ELR (cell line): ENCODE results near the gene CFAP299.

Experiments
- DNase-seq: peaks from one replicate; pipeline ENCODE4 v3.0.0-alpha.2; 2015; ENCODE audit warnings: low read depth

Gene CFAP299

GRCh38 chr4:80926891-80927290 is 591.4 kb downstream of the CFAP299 start:
- DNase-seq: no peak

- DNase-seq: no peak
These were observed 591.9 kb downstream of the CFAP299 start for GRCh38 chr4:80927420-80927819.

- DNase-seq: no peak
These were observed 596.1 kb downstream of the CFAP299 start for GRCh38 chr4:80931631-80932081.

GRCh38 chr4:80948141-80948540 is 612.6 kb downstream of the CFAP299 start:
- DNase-seq: no peak

DNA sequence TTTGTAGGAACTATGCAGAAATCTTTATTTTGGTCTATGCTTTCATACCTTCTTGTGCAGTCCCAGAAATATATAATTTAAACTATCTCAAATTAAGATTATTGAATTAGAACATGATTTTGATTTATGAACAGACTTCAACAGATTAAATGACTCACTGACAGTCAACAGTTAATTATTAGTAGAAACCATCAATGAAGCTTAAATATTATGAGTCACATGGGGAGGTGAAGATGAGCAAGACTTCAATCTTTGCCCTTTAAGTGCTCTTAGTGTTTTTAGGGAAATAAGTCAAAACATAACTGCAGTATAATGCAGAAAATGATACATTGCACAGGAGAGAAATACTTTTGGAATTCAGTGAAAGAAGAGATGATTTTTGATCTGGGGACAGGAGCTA is 613.5 kb downstream of the CFAP299 start:
- DNase-seq: no peak

DNA sequence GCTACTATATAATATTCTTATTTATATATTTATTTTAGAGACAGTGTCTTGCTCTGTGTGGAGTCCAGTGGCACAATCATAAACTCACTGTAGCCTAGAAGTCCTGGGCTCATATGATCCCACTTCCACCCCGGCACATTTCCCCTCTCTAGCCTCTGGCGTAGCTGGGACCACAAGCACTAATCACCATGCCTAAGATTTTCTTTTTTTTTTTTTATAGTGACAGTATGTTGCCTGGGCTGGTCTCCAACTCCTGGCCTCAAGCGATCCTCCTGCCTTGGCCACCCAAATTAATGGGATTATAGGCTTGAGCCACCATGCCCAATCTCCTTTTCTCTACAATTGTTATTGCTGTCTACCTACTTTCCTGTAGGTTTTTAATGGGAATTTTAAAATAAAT is 620.9 kb downstream of the CFAP299 start:
- DNase-seq: no peak

DNA sequence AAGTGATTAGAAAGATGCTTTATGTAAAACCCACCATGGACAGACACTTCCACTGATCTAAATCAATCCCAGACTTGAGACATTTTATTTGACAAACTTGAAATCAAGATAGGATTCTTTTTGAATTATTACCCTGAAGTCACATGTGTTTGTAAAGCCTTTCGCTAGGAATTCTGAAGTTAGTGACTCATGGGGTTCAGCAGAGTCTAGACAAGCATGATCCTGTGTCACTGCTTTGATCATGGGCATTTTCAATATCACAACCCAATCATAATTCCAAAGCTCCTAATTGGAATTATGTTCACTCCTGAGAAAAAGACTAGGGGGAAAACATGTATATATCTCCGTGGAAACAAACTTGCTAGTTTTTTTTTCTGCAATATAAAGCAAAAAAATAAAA is 627.5 kb downstream of the CFAP299 start:
- peak; percentile 4 for DNase-seq

- DNase-seq: no peak
These were observed 631.8 kb downstream of the CFAP299 start for GRCh38 chr4:80967346-80967745.

GRCh38 chr4:80980239-80980638 is 644.7 kb downstream of the CFAP299 start:
- no peak for DNase-seq

- DNase-seq: no peak
These were observed 650.5 kb downstream of the CFAP299 start for GRCh38 chr4:80986011-80986410.

GRCh38 chr4:80989921-80990544 is 654.5 kb downstream of the CFAP299 start:
- DNase-seq: peak; percentile 64

DNA sequence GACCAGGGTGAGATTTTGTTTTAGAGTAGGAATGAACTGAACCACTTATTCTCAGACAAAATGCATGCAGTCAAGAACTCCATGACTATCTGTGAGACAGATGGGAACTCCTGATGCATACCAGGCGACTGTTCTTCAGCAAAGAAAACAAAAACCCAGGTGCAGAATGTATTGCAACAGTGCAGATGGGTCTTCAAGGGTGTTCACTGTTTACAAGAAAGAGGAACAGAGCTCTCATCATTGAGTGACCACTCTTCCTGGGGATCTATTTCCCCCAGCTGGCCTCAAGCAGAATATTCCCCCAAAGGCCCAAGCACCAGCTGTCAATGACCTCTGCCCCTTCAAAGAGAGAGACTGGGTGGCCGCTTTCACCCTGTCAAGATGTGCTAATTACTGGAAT is 655.3 kb downstream of the CFAP299 start:
- no peak for DNase-seq

DNA sequence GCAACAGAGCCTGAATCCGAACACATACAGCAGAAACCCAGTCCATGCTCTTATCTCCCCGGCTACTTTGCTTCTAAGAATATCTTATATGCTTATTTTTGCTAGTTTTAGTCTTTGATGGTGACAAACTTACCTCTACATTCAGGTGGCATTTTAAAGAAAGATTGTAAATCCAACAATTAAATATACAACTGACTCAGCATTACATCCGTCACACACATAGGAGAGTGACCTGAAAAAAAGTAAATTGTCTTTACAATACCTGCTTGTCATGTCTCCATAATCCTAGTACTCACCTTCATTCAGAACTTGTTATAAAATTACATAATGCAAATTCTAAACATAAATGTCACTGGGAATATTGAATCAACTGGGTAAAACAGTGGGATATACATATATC is 664.4 kb downstream of the CFAP299 start:
- DNase-seq: no peak

GRCh38 chr4:81003597-81004111 is 668.1 kb downstream of the CFAP299 start:
- DNase-seq: no peak

DNA sequence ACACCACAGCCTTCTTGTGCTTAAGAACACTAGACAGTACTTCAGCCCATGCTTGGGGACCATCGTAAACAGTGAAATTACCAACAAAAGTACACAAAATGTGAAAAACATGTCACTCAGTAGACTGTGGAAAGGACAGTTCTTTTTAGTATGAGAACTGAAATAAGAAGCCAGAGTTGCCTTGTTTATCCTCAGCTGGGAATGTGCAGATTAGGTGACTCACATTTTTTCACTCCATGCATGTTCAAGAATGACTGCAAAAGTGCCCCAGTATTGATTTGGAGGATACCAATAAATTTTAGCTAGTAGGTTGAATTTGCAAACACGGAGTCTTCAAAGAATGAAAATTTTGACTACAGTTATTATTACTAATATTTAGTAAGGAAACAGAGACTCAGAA is 671.9 kb downstream of the CFAP299 start:
- no peak for DNase-seq
